Glomerular endothelial cell (primary cell): Measurements from ENCODE around the gene CREB3L2. TPM values are rescaled to one million over a fixed set of nuclear protein-coding genes. Genes with fewer than 3 reads are reported as not detected.

Source experiments
- total RNA-seq: library from RNA; depleted of rRNA; stranded (reverse); fragments of >200 nt; gene quantifications from 2 replicates; pipeline ENCODE4 v1.2.3, GENCODE V29; 2015

Gene CREB3L2
- total RNA-seq, 1 donor from 2014 or later: 56.1 TPM

Other genes starting within 250 kb of the CREB3L2 start
- 1.4 and 6.2 TPM in 2 replicates for gene DGKI, start 155.1 kb downstream of the CREB3L2 start, total RNA-seq
- gene AKR1D1, start 74.4 kb upstream of the CREB3L2 start, total RNA-seq: not detected in 2 replicates